ENCODE measurements around the gene ALDH1A1.

The ALDH1A1 gene

GRCh38 chr9:72883875-72884274 is 69.0 kb downstream of the ALDH1A1 start:
- no peaks in the 10 kb centered on the region for H3K4me1 ChIP-seq (ENCODE audit: control insufficient read depth in 1 of 2, insufficient read depth in 2 of 2, low read length in 2 of 2)
- H3K23ac ChIP-seq (ENCODE audit: low read length) = no peak overlapping the region
- no CpG with 5 or more reads among the region's 3 CpGs for WGBS (ENCODE audit: extremely low coverage, insufficient coverage, insufficient read length)
- no peak overlapping the region for H2BK120ac ChIP-seq (ENCODE audit: insufficient read depth, low read length, poor library complexity)
- no peak overlapping the region for H3K14ac ChIP-seq (ENCODE audit: low read length)
- no peak overlapping the region for H4K8ac ChIP-seq (ENCODE audit: low read depth, low read length)
- no peak overlapping the region for H2AFZ ChIP-seq (ENCODE audit: insufficient read depth, low read length, poor library complexity)
- no peaks in the 10 kb centered on the region for H3K9me3 ChIP-seq (ENCODE audit: insufficient read depth, low read depth, low read length)
- no peaks in the 10 kb centered on the region for H3K36me3 ChIP-seq (ENCODE audit: control insufficient read depth in 1 of 2, insufficient read depth in 2 of 2, low read length in 2 of 2)
- H3K79me2 ChIP-seq (ENCODE audit: control insufficient read depth, insufficient read depth, low read length, poor library complexity) = no peaks in the 10 kb centered on the region
- no peak overlapping the region for H3K27ac ChIP-seq (ENCODE audit: low read depth, low read length)
- no peak overlapping the region for H3K4me2 ChIP-seq (ENCODE audit: low read length)
- no peak overlapping the region for H3K4me3 ChIP-seq (ENCODE audit: low read depth, low read length)
- no peak overlapping the region for H2BK12ac ChIP-seq (ENCODE audit: low read length)
- H2BK5ac ChIP-seq (ENCODE audit: low read depth, low read length, poor library complexity) = no peak overlapping the region
- no peak overlapping the region for H4K12ac ChIP-seq (ENCODE audit: low read depth, low read length)
- DNase-seq = no peak
- no peak overlapping the region for H2AK5ac ChIP-seq (ENCODE audit: low read length)
- no peak overlapping the region for H3K9ac ChIP-seq (ENCODE audit: low read length)
- no peak overlapping the region for H3K18ac ChIP-seq (ENCODE audit: low read length)
- no peaks in the 10 kb centered on the region for H3K27me3 ChIP-seq (ENCODE audit: insufficient read depth, low read length)
- H3K4ac ChIP-seq (ENCODE audit: low read depth, low read length) = no peak overlapping the region
- H3K79me1 ChIP-seq (ENCODE audit: low read length) = no peaks in the 10 kb centered on the region
- H4K91ac ChIP-seq (ENCODE audit: low read depth, low read length) = no peak overlapping the region

GRCh38 chr9:72882117-72882775 is 70.6 kb downstream of the ALDH1A1 start:
- no peak overlapping the region for H3K18ac ChIP-seq (ENCODE audit: low read length)
- H3K79me1 ChIP-seq (ENCODE audit: low read length) = no peaks in the 10 kb centered on the region
- H2AK5ac ChIP-seq (ENCODE audit: low read length) = no peak overlapping the region
- no peaks in the 10 kb centered on the region for H3K9me3 ChIP-seq (ENCODE audit: insufficient read depth, low read depth, low read length)
- H4K12ac ChIP-seq (ENCODE audit: low read depth, low read length) = no peak overlapping the region
- no peak overlapping the region for H3K4me2 ChIP-seq (ENCODE audit: low read length)
- H3K27ac ChIP-seq (ENCODE audit: low read depth, low read length) = no peak overlapping the region
- no peak overlapping the region for H3K23ac ChIP-seq (ENCODE audit: low read length)
- H3K14ac ChIP-seq (ENCODE audit: low read length) = no peak overlapping the region
- no peaks in the 10 kb centered on the region for H3K36me3 ChIP-seq (ENCODE audit: control insufficient read depth in 1 of 2, insufficient read depth in 2 of 2, low read length in 2 of 2)
- H3K27me3 ChIP-seq (ENCODE audit: insufficient read depth, low read length) = no peaks in the 10 kb centered on the region
- no peaks in the 10 kb centered on the region for H3K79me2 ChIP-seq (ENCODE audit: control insufficient read depth, insufficient read depth, low read length, poor library complexity)
- H2BK120ac ChIP-seq (ENCODE audit: insufficient read depth, low read length, poor library complexity) = no peak overlapping the region
- no CpG with 5 or more reads among the region's 6 CpGs for WGBS (ENCODE audit: extremely low coverage, insufficient coverage, insufficient read length)
- no peak overlapping the region for H4K91ac ChIP-seq (ENCODE audit: low read depth, low read length)
- no peak for DNase-seq
- no peak overlapping the region for H2BK5ac ChIP-seq (ENCODE audit: low read depth, low read length, poor library complexity)
- no peak overlapping the region for H3K4ac ChIP-seq (ENCODE audit: low read depth, low read length)
- no peak overlapping the region for H2AFZ ChIP-seq (ENCODE audit: insufficient read depth, low read length, poor library complexity)
- H3K4me3 ChIP-seq (ENCODE audit: low read depth, low read length) = no peak overlapping the region
- no peaks in the 10 kb centered on the region for H3K4me1 ChIP-seq (ENCODE audit: control insufficient read depth in 1 of 2, insufficient read depth in 2 of 2, low read length in 2 of 2)
- no peak overlapping the region for H4K8ac ChIP-seq (ENCODE audit: low read depth, low read length)
- H2BK12ac ChIP-seq (ENCODE audit: low read length) = no peak overlapping the region
- no peak overlapping the region for H3K9ac ChIP-seq (ENCODE audit: low read length)

GRCh38 chr9:72880821-72881220 is 72.0 kb downstream of the ALDH1A1 start:
- no peak overlapping the region for H3K4ac ChIP-seq (ENCODE audit: low read depth, low read length)
- H3K4me3 ChIP-seq (ENCODE audit: low read depth, low read length) = no peak overlapping the region
- DNase-seq = no peak
- H3K27me3 ChIP-seq (ENCODE audit: insufficient read depth, low read length) = no peaks in the 10 kb centered on the region
- no peak overlapping the region for H4K12ac ChIP-seq (ENCODE audit: low read depth, low read length)
- no peak overlapping the region for H2AFZ ChIP-seq (ENCODE audit: insufficient read depth, low read length, poor library complexity)
- no peaks in the 10 kb centered on the region for H3K79me2 ChIP-seq (ENCODE audit: control insufficient read depth, insufficient read depth, low read length, poor library complexity)
- no peaks in the 10 kb centered on the region for H3K36me3 ChIP-seq (ENCODE audit: control insufficient read depth in 1 of 2, insufficient read depth in 2 of 2, low read length in 2 of 2)
- H4K91ac ChIP-seq (ENCODE audit: low read depth, low read length) = no peak overlapping the region
- no peaks in the 10 kb centered on the region for H3K4me1 ChIP-seq (ENCODE audit: control insufficient read depth in 1 of 2, insufficient read depth in 2 of 2, low read length in 2 of 2)
- H3K9ac ChIP-seq (ENCODE audit: low read length) = no peak overlapping the region
- no peak overlapping the region for H3K4me2 ChIP-seq (ENCODE audit: low read length)
- H2BK12ac ChIP-seq (ENCODE audit: low read length) = no peak overlapping the region
- H3K14ac ChIP-seq (ENCODE audit: low read length) = no peak overlapping the region
- H2BK120ac ChIP-seq (ENCODE audit: insufficient read depth, low read length, poor library complexity) = no peak overlapping the region
- H2BK5ac ChIP-seq (ENCODE audit: low read depth, low read length, poor library complexity) = no peak overlapping the region
- no peak overlapping the region for H3K18ac ChIP-seq (ENCODE audit: low read length)
- no CpG with 5 or more reads among the region's 2 CpGs for WGBS (ENCODE audit: extremely low coverage, insufficient coverage, insufficient read length)
- no peak overlapping the region for H3K27ac ChIP-seq (ENCODE audit: low read depth, low read length)
- H3K79me1 ChIP-seq (ENCODE audit: low read length) = no peaks in the 10 kb centered on the region
- H3K9me3 ChIP-seq (ENCODE audit: insufficient read depth, low read depth, low read length) = no peaks in the 10 kb centered on the region
- no peak overlapping the region for H4K8ac ChIP-seq (ENCODE audit: low read depth, low read length)
- no peak overlapping the region for H3K23ac ChIP-seq (ENCODE audit: low read length)
- no peak overlapping the region for H2AK5ac ChIP-seq (ENCODE audit: low read length)

- Histone ChIP-seq H3K36me3 (ENCODE audit: control insufficient read depth in 1 of 2, insufficient read depth in 2 of 2, low read length in 2 of 2) (no peaks in the 10 kb centered on the region), H3K9ac (ENCODE audit: low read length) (no peak overlapping the region), H3K18ac (ENCODE audit: low read length) (no peak overlapping the region), H3K4me1 (ENCODE audit: control insufficient read depth in 1 of 2, insufficient read depth in 2 of 2, low read length in 2 of 2) (no peaks in the 10 kb centered on the region), H4K91ac (ENCODE audit: low read depth, low read length) (no peak overlapping the region), H2BK5ac (ENCODE audit: low read depth, low read length, poor library complexity) (no peak overlapping the region), H2AK5ac (ENCODE audit: low read length) (no peak overlapping the region), H3K27me3 (ENCODE audit: insufficient read depth, low read length) (no peaks in the 10 kb centered on the region), H3K79me1 (ENCODE audit: low read length) (no peaks in the 10 kb centered on the region), H4K12ac (ENCODE audit: low read depth, low read length) (no peak overlapping the region), H3K4ac (ENCODE audit: low read depth, low read length) (no peak overlapping the region), H3K9me3 (ENCODE audit: insufficient read depth, low read depth, low read length) (no peaks in the 10 kb centered on the region), H2BK12ac (ENCODE audit: low read length) (no peak overlapping the region), H3K4me2 (ENCODE audit: low read length) (no peak overlapping the region), H4K8ac (ENCODE audit: low read depth, low read length) (no peak overlapping the region), H3K4me3 (ENCODE audit: low read depth, low read length) (no peak overlapping the region), H3K23ac (ENCODE audit: low read length) (no peak overlapping the region), H2AFZ (ENCODE audit: insufficient read depth, low read length, poor library complexity) (no peak overlapping the region), H3K14ac (ENCODE audit: low read length) (no peak overlapping the region), H3K27ac (ENCODE audit: low read depth, low read length) (no peak overlapping the region), H2BK120ac (ENCODE audit: insufficient read depth, low read length, poor library complexity) (no peak overlapping the region), H3K79me2 (ENCODE audit: control insufficient read depth, insufficient read depth, low read length, poor library complexity) (no peaks in the 10 kb centered on the region)
- DNase-seq = no peak
Observed at GRCh38 chr9:72875221-72875620, 77.6 kb downstream of the ALDH1A1 start.
